ENCODE results near the gene STK35.
"Not testable (repeated sequence)": the region's sequence is repeated elsewhere in the genome, so short reads cannot be mapped to it uniquely, and the experiment has no call there.

The STK35 gene

GRCh38 chr20:2162823-2163166, 61.2 kb downstream of the STK35 start:
- DNase-seq (ENCODE audit: low spot score) = no peak

- DNase-seq (ENCODE audit: low spot score) = no peak
Observed at GRCh38 chr20:2163312-2163711, 61.7 kb downstream of the STK35 start.

- no peak for DNase-seq (ENCODE audit: low spot score)
Observed at GRCh38 chr20:2163757-2164156, 62.1 kb downstream of the STK35 start.

- DNase-seq (ENCODE audit: low spot score) = no peak
Observed at GRCh38 chr20:2164421-2164820, 62.8 kb downstream of the STK35 start.

- no peak for DNase-seq (ENCODE audit: low spot score)
Observed at GRCh38 chr20:2164966-2165365, 63.3 kb downstream of the STK35 start.

GRCh38 chr20:2165871-2166270, 64.2 kb downstream of the STK35 start:
- DNase-seq (ENCODE audit: low spot score) = no peak

- no peak for DNase-seq (ENCODE audit: low spot score)
Observed at GRCh38 chr20:2167112-2167511, 65.5 kb downstream of the STK35 start.

- no peak for DNase-seq (ENCODE audit: low spot score)
Observed at GRCh38 chr20:2168946-2169345, 67.3 kb downstream of the STK35 start.

GRCh38 chr20:2169456-2170088, 67.9 kb downstream of the STK35 start:
- no peak for DNase-seq (ENCODE audit: low spot score)

- no peak for DNase-seq (ENCODE audit: low spot score)
Observed at GRCh38 chr20:2170404-2170803, 68.8 kb downstream of the STK35 start.

GRCh38 chr20:2171266-2171790, 69.7 kb downstream of the STK35 start:
- no peak for DNase-seq (ENCODE audit: low spot score)

- not testable (repeated sequence) for DNase-seq (ENCODE audit: low spot score)
Observed at GRCh38 chr20:2171840-2172239, 70.2 kb downstream of the STK35 start.

- DNase-seq (ENCODE audit: low spot score) = peak; percentile 68
Observed at GRCh38 chr20:2172305-2173175, 70.9 kb downstream of the STK35 start.

- no peak for DNase-seq (ENCODE audit: low spot score)
Observed at GRCh38 chr20:2173186-2173585, 71.6 kb downstream of the STK35 start.

- no peak for DNase-seq (ENCODE audit: low spot score)
Observed at GRCh38 chr20:2174067-2174466, 72.4 kb downstream of the STK35 start.

GRCh38 chr20:2176946-2177345, 75.3 kb downstream of the STK35 start:
- no peak for DNase-seq (ENCODE audit: low spot score)

GRCh38 chr20:2178318-2179232, 76.9 kb downstream of the STK35 start:
- DNase-seq (ENCODE audit: low spot score) = no peak

GRCh38 chr20:2179233-2179580, 77.6 kb downstream of the STK35 start:
- no peak for DNase-seq (ENCODE audit: low spot score)

GRCh38 chr20:2179949-2180348, 78.3 kb downstream of the STK35 start:
- no peak for DNase-seq (ENCODE audit: low spot score)

GRCh38 chr20:2183381-2183780, 81.8 kb downstream of the STK35 start:
- DNase-seq (ENCODE audit: low spot score) = no peak

- not testable (repeated sequence) for DNase-seq (ENCODE audit: low spot score)
Observed at GRCh38 chr20:2184933-2185332, 83.3 kb downstream of the STK35 start.

GRCh38 chr20:2195614-2196013, 94.0 kb downstream of the STK35 start:
- DNase-seq (ENCODE audit: low spot score) = no peak
